Right renal pelvis (tissue), 4 donors: ENCODE data around the gene GTF3C6. TPM values are rescaled to one million over a fixed set of nuclear protein-coding genes. Genes with fewer than 3 reads are reported as not detected.
"Not testable (repeated sequence)": the region's sequence is repeated elsewhere in the genome, so short reads cannot be mapped to it uniquely, and the experiment has no call there.

Experiments used
- DNase-seq, 4 donors: peaks; one replicate each; pipeline ENCODE4 v3.0.0-alpha.2; 2013; ENCODE audit warnings: low read depth in 4 of 4, low spot score in 3 of 4, missing footprints in 1 of 4
- polyA plus RNA-seq, 4 donors: library from polyadenylated mRNA; unstranded; fragments of 120-200 nt; gene quantifications; one replicate each; pipeline ENCODE4 v1.2.1, GENCODE V29; 2013; ENCODE audit not compliant: insufficient read length in 4 of 4

Gene GTF3C6
- 100 to 1,000 TPM in 3 of 4 donors, 10 to 100 TPM in 1; 91.8 to 116 (median 109) TPM for polyA plus RNA-seq

- peak; percentile 83 to 87 (median 86) for DNase-seq
These were observed at the start of gene GTF3C6 for GRCh38 chr6:110958329-110959192. Gene GTF3C6 (plus strand): TSS chr6:110958706. CDS start chr6:110958770, 64 bp downstream.

GRCh38 chr6:110930781-110931180 lies 27.7 kb upstream of the GTF3C6 start:
- DNase-seq = no peak

- no peak for DNase-seq
These were observed 24.6 kb upstream of the GTF3C6 start for GRCh38 chr6:110933912-110934311.

- DNase-seq = no peak
These were observed 24.1 kb upstream of the GTF3C6 start for GRCh38 chr6:110934381-110934898.

GRCh38 chr6:110935171-110935570 lies 23.3 kb upstream of the GTF3C6 start:
- DNase-seq = no peak

- DNase-seq = no peak
These were observed 20.3 kb upstream of the GTF3C6 start for GRCh38 chr6:110938171-110938570.

GRCh38 chr6:110939429-110940200 lies 18.9 kb upstream of the GTF3C6 start:
- DNase-seq = no peak

- DNase-seq = no peak
These were observed 13.8 kb upstream of the GTF3C6 start for GRCh38 chr6:110944681-110945151.

- DNase-seq = no peak
These were observed 12.0 kb upstream of the GTF3C6 start for GRCh38 chr6:110946498-110946897.

GRCh38 chr6:110949679-110950285 lies 8.7 kb upstream of the GTF3C6 start:
- DNase-seq = peak in 2 of 4 donors; percentile 4 to 25

- DNase-seq = no peak
These were observed 8.1 kb upstream of the GTF3C6 start for GRCh38 chr6:110950440-110950839.

- no peak for DNase-seq
These were observed 7.5 kb upstream of the GTF3C6 start for GRCh38 chr6:110951008-110951407.

GRCh38 chr6:110951986-110952794 lies 6.3 kb upstream of the GTF3C6 start:
- peak in 2 of 4 donors; percentile 7 to 15 for DNase-seq

- DNase-seq = no peak
These were observed 4.7 kb upstream of the GTF3C6 start for GRCh38 chr6:110953633-110954303.

- DNase-seq = no peak
These were observed 1.5 kb downstream of the GTF3C6 start for GRCh38 chr6:110960014-110960390.

GRCh38 chr6:110962636-110963035 lies 4.1 kb downstream of the GTF3C6 start:
- DNase-seq = not testable (repeated sequence)

- no peak for DNase-seq
These were observed 7.2 kb downstream of the GTF3C6 start for GRCh38 chr6:110965629-110966229.

GRCh38 chr6:110968661-110969060 lies 10.2 kb downstream of the GTF3C6 start:
- not testable (repeated sequence) for DNase-seq

- DNase-seq = no peak
These were observed 13.0 kb downstream of the GTF3C6 start for GRCh38 chr6:110971468-110971867.
